Measurements from ENCODE around the gene DVL3. TPM values are rescaled to one million over a fixed set of nuclear protein-coding genes. Genes with fewer than 3 reads are reported as not detected.

Gene DVL3
- total RNA-seq, 4 donors from 2014 or later: 54.1 to 174 (median 65.7) TPM

GRCh38 chr3:184126006-184126405 lies 29.2 kb upstream of the DVL3 start:
- TF ChIP-seq CTCF (IDR thresholded peaks at IDR 0.05): no peak
- no peaks in the 10 kb centered on the region for H3K27me3 ChIP-seq
- no peaks in the 10 kb centered on the region for H3K36me3 ChIP-seq
- intact Hi-C loops (cut with DNase I; ENCODE audit: low total_unique reads) (no loop called here), in situ Hi-C loops (cut with MboI; ENCODE audit: low pct_ligation_motif_present in 1 of 4, low pct_unique_long_range_greater_than_20kb in 1 of 4, low sequenced_read_pairs in 3 of 4) (loop anchor here in 2 of 4 donors (25.0 kb wide), 2 partner anchors 111 to 239 kb away; partner anchors contain the start of genes ALG3 (in 1 of the 2), EEF1AKMT4 (in 1 of the 2), PARL (in 1 of the 2) and VWA5B2 (in 1 of the 2))
- WGBS, 2 donors (ENCODE audit: low coverage in 1 of 2): 70 to 75% methylated on average over 3 of the region's 3 CpGs
- no peaks in the 10 kb centered on the region for H3K9me3 ChIP-seq
- no peak for DNase-seq
- H3K4me1 ChIP-seq: no peaks in the 10 kb centered on the region
- H3K27ac ChIP-seq: no peak overlapping the region
- no peak overlapping the region for H3K4me3 ChIP-seq

- H3K9me3 ChIP-seq: no peaks in the 10 kb centered on the region
- intact Hi-C loops (cut with DNase I; ENCODE audit: low total_unique reads) (no loop called here), in situ Hi-C loops (cut with MboI; ENCODE audit: low pct_ligation_motif_present in 1 of 4, low pct_unique_long_range_greater_than_20kb in 1 of 4, low sequenced_read_pairs in 3 of 4) (loop anchor here in 2 of 4 donors (25.0 kb wide), 2 partner anchors 108 to 242 kb away; partner anchors contain the start of genes ALG3 (in 1 of the 2), EEF1AKMT4 (in 1 of the 2), PARL (in 1 of the 2) and VWA5B2 (in 1 of the 2))
- H3K36me3 ChIP-seq: no peaks in the 10 kb centered on the region
- H3K27me3 ChIP-seq: no peaks in the 10 kb centered on the region
- no peak overlapping the region for H3K4me3 ChIP-seq
- H3K27ac ChIP-seq: no peak overlapping the region
- no peak for DNase-seq
- TF ChIP-seq POLR2AphosphoS5 (IDR thresholded peaks at IDR 0.05) (no peak), CTCF (IDR thresholded peaks at IDR 0.05) (peak in 2 of 5 experiments; percentile 15 to 21), EP300 (IDR thresholded peaks at IDR 0.05; ENCODE audit: low read depth) (no peak), POLR2A (IDR thresholded peaks at IDR 0.05) (no peak)
- WGBS, 2 donors (ENCODE audit: low coverage in 1 of 2): 39% methylated on average over 2 of the region's 2 CpGs; no CpG with 5 or more reads in 1 of the 2 donors
- H3K4me1 ChIP-seq: peaks cover 0 to 5% (median 3%) of the 10 kb centered on the region in 4 donors
These were observed 26.2 kb upstream of the DVL3 start for GRCh38 chr3:184129012-184129411.

- TF ChIP-seq POLR2AphosphoS5 (IDR thresholded peaks at IDR 0.05) (no peak), CTCF (IDR thresholded peaks at IDR 0.05) (no peak), EP300 (IDR thresholded peaks at IDR 0.05; ENCODE audit: low read depth) (no peak), POLR2A (IDR thresholded peaks at IDR 0.05) (no peak)
- Histone ChIP-seq H3K36me3 (no peaks in the 10 kb centered on the region), H3K4me3 (no peak overlapping the region), H3K27ac (no peak overlapping the region), H3K4me1 (peaks cover 0 to 20% (median 17%) of the 10 kb centered on the region in 4 donors), H3K27me3 (no peaks in the 10 kb centered on the region), H3K9me3 (no peaks in the 10 kb centered on the region)
- in situ Hi-C loops (cut with MboI; ENCODE audit: low pct_ligation_motif_present in 1 of 4, low pct_unique_long_range_greater_than_20kb in 1 of 4, low sequenced_read_pairs in 3 of 4) (loop anchor here in 2 of 4 donors (25.0 kb wide), 2 partner anchors 104 to 246 kb away; partner anchors contain the start of genes ALG3 (in 1 of the 2), EEF1AKMT4 (in 1 of the 2), PARL (in 1 of the 2) and VWA5B2 (in 1 of the 2)), intact Hi-C loops (cut with DNase I; ENCODE audit: low total_unique reads) (loop anchor here (10.0 kb wide), 1 partner anchor 52 kb away; the partner anchor contains the start of gene ABCF3)
- 93% methylated on average over 4 of the region's 4 CpGs for WGBS, 2 donors (ENCODE audit: low coverage in 1 of 2)
- DNase-seq: no peak
These were observed 22.2 kb upstream of the DVL3 start for GRCh38 chr3:184132945-184133344.

GRCh38 chr3:184133840-184134745 lies 21.1 kb upstream of the DVL3 start:
- Histone ChIP-seq H3K9me3 (no peaks in the 10 kb centered on the region), H3K4me3 (peak overlapping the region; percentile 53 to 90 (median 76)), H3K27me3 (no peaks in the 10 kb centered on the region), H3K36me3 (no peaks in the 10 kb centered on the region), H3K27ac (peak overlapping the region; percentile 79 to 95 (median 89)), H3K4me1 (peaks cover 0 to 20% (median 17%) of the 10 kb centered on the region in 4 donors)
- peak; percentile 88 for DNase-seq
- 1 to 4% methylated on average over 15 to 37 of the region's 37 CpGs for WGBS, 2 donors (ENCODE audit: low coverage in 1 of 2)
- intact Hi-C loops (cut with DNase I; ENCODE audit: low total_unique reads): loop anchor here (10.0 kb wide), 1 partner anchor 51 kb away; the partner anchor contains the start of gene ABCF3
- peak; percentile 61 for TF ChIP-seq POLR2A (IDR thresholded peaks at IDR 0.05)
- TF ChIP-seq POLR2AphosphoS5 (IDR thresholded peaks at IDR 0.05): peak; percentile 56 to 83 (median 79)
- peak in 1 of 5 experiments; percentile 23 for TF ChIP-seq CTCF (IDR thresholded peaks at IDR 0.05)
- no peak for TF ChIP-seq EP300 (IDR thresholded peaks at IDR 0.05; ENCODE audit: low read depth)
- in situ Hi-C loops (cut with MboI; ENCODE audit: low pct_ligation_motif_present in 1 of 4, low pct_unique_long_range_greater_than_20kb in 1 of 4, low sequenced_read_pairs in 3 of 4): loop anchor here in 2 of 4 donors (25.0 kb wide), 2 partner anchors 103 to 247 kb away; partner anchors contain the start of genes ALG3 (in 1 of the 2), EEF1AKMT4 (in 1 of the 2), PARL (in 1 of the 2) and VWA5B2 (in 1 of the 2)
